ENCODE results near the gene CUTA.

- no peak for TF ChIP-seq CTCF (conservative IDR thresholded peaks at IDR 0.05; ENCODE audit: low read length)
- TF ChIP-seq EZH2phosphoT487 (IDR thresholded peaks at IDR 0.05; ENCODE audit: borderline replicate concordance), result no peak
These were observed 7.2 kb upstream of the CUTA start for GRCh38 chr6:33424855-33425667.
